Measurements from ENCODE around the gene PEAK1. TPM values are rescaled to one million over a fixed set of nuclear protein-coding genes. Genes with fewer than 3 reads are reported as not detected.

Gene PEAK1
- total and polyA plus RNA-seq, 2 experiments from 2014 or later, result 7.8 to 34.1 TPM

DNA sequence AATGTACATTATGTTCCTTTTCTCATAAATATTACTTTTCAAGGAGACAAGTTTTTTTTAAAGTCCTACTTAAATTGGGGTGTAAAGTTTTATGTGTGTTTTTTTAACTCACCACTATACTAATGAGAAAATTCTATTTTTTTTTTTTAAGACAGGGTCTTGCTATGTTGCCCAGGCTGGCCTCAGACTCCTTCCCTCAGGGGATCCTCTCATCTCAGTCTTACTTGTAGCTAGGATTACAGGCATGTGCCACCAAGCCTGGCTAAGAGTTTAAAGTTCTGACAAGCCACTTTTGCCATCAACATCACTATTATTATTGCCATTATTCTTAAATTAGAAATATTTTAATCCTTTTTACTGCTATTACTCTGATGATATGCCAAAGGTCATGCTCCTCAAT lies 356.7 kb downstream of the PEAK1 start (continued):
- TF ChIP-seq, protein P1, sequence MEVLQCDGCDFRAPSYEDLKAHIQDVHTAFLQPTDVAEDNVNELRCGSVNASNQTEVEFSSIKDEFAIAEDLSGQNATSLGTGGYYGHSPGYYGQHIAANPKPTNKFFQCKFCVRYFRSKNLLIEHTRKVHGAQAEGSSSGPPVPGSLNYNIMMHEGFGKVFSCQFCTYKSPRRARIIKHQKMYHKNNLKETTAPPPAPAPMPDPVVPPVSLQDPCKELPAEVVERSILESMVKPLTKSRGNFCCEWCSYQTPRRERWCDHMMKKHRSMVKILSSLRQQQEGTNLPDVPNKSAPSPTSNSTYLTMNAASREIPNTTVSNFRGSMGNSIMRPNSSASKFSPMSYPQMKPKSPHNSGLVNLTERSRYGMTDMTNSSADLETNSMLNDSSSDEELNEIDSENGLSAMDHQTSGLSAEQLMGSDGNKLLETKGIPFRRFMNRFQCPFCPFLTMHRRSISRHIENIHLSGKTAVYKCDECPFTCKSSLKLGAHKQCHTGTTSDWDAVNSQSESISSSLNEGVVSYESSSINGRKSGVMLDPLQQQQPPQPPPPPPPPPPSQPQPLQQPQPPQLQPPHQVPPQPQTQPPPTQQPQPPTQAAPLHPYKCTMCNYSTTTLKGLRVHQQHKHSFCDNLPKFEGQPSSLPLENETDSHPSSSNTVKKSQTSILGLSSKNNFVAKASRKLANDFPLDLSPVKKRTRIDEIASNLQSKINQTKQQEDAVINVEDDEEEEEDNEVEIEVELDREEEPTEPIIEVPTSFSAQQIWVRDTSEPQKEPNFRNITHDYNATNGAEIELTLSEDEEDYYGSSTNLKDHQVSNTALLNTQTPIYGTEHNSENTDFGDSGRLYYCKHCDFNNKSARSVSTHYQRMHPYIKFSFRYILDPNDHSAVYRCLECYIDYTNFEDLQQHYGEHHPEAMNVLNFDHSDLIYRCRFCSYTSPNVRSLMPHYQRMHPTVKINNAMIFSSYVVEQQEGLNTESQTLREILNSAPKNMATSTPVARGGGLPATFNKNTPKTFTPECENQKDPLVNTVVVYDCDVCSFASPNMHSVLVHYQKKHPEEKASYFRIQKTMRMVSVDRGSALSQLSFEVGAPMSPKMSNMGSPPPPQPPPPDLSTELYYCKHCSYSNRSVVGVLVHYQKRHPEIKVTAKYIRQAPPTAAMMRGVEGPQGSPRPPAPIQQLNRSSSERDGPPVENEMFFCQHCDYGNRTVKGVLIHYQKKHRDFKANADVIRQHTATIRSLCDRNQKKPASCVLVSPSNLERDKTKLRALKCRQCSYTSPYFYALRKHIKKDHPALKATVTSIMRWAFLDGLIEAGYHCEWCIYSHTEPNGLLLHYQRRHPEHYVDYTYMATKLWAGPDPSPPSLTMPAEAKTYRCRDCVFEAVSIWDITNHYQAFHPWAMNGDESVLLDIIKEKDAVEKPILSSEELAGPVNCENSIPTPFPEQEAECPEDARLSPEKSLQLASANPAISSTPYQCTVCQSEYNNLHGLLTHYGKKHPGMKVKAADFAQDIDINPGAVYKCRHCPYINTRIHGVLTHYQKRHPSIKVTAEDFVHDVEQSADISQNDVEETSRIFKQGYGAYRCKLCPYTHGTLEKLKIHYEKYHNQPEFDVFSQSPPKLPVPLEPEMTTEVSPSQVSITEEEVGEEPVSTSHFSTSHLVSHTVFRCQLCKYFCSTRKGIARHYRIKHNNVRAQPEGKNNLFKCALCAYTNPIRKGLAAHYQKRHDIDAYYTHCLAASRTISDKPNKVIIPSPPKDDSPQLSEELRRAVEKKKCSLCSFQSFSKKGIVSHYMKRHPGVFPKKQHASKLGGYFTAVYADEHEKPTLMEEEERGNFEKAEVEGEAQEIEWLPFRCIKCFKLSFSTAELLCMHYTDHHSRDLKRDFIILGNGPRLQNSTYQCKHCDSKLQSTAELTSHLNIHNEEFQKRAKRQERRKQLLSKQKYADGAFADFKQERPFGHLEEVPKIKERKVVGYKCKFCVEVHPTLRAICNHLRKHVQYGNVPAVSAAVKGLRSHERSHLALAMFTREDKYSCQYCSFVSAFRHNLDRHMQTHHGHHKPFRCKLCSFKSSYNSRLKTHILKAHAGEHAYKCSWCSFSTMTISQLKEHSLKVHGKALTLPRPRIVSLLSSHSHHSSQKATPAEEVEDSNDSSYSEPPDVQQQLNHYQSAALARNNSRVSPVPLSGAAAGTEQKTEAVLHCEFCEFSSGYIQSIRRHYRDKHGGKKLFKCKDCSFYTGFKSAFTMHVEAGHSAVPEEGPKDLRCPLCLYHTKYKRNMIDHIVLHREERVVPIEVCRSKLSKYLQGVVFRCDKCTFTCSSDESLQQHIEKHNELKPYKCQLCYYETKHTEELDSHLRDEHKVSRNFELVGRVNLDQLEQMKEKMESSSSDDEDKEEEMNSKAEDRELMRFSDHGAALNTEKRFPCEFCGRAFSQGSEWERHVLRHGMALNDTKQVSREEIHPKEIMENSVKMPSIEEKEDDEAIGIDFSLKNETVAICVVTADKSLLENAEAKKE (CRISPR knock-in tag; IDR thresholded peaks at IDR 0.05), result no peak
- TF ChIP-seq POLR2AphosphoS5 (IDR thresholded peaks at IDR 0.05; ENCODE audit: low read depth) (no peak), JUNB (IDR thresholded peaks at IDR 0.05; ENCODE audit: unreplicated experiment) (no peak)
- TF ChIP-seq, protein P2, sequence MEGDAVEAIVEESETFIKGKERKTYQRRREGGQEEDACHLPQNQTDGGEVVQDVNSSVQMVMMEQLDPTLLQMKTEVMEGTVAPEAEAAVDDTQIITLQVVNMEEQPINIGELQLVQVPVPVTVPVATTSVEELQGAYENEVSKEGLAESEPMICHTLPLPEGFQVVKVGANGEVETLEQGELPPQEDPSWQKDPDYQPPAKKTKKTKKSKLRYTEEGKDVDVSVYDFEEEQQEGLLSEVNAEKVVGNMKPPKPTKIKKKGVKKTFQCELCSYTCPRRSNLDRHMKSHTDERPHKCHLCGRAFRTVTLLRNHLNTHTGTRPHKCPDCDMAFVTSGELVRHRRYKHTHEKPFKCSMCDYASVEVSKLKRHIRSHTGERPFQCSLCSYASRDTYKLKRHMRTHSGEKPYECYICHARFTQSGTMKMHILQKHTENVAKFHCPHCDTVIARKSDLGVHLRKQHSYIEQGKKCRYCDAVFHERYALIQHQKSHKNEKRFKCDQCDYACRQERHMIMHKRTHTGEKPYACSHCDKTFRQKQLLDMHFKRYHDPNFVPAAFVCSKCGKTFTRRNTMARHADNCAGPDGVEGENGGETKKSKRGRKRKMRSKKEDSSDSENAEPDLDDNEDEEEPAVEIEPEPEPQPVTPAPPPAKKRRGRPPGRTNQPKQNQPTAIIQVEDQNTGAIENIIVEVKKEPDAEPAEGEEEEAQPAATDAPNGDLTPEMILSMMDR (conservative IDR thresholded peaks at IDR 0.05; ENCODE audit: low read depth in 2 of 2), result no peak

DNA sequence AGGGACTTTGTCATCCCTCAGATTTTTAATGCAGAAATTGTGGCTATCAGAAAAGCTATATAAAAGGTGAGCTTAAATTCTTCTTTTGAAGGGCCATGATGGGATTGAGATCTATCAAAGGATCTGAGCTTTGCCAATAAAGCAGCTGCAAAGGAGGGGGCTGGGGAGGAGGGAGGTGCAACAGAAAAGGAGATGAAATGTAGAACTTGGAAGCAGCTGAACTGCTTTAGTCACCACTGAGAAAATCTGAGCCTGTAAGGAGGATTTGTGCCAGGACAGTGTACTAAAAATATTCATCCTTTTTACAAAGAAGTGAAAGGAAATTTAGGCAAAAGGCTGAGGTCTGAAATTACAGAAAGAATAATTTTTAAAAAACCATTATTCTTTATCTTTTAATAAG lies 359.4 kb downstream of the PEAK1 start:
- DNase-seq (ENCODE audit: low spot score) (no peak), ATAC-seq (no peak)
- peaks cover 78% of the 10 kb centered on the region for H3K79me2 ChIP-seq (replicated peaks; ENCODE audit: insufficient read depth)
- H3K27me3 ChIP-seq (ENCODE audit: insufficient read depth), result no peaks in the 10 kb centered on the region
- H3K4me1 ChIP-seq (ENCODE audit: insufficient read depth), result peaks cover 25% of the 10 kb centered on the region
- no peak overlapping the region for H3K27ac Mint-ChIP-seq
- H3F3A ChIP-seq (replicated peaks; ENCODE audit: low read depth), result no peaks in the 10 kb centered on the region
- H3K4me2 ChIP-seq, result no peak overlapping the region
- H3K36me3 ChIP-seq (ENCODE audit: insufficient read depth), result no peaks in the 10 kb centered on the region
- no peaks in the 10 kb centered on the region for H3K9me2 ChIP-seq (ENCODE audit: insufficient read depth)
- no peaks in the 10 kb centered on the region for H3K9me3 Mint-ChIP-seq
- peaks cover 52% of the 10 kb centered on the region for H3K4me1 Mint-ChIP-seq
- peaks cover 21% of the 10 kb centered on the region for H4K20me1 ChIP-seq (replicated peaks; ENCODE audit: insufficient read depth)
- H3K4me3 Mint-ChIP-seq, result no peak overlapping the region
- H2AFZ ChIP-seq, result no peak overlapping the region
- no peaks in the 10 kb centered on the region; the same call in 2 of the 3 replicates for H3K36me3 Mint-ChIP-seq (ENCODE audit: low read depth)
- no peak overlapping the region for H3K4me3 ChIP-seq
- H3K27ac ChIP-seq (ENCODE audit: low read depth), result no peak overlapping the region
- H3K27me3 Mint-ChIP-seq (ENCODE audit: insufficient read depth, low read depth, poor library complexity), result no peaks in the 10 kb centered on the region
- no peak for TF ChIP-seq CREB1 (CRISPR knock-in tag; IDR thresholded peaks at IDR 0.05; ENCODE audit: low read depth)
- TF ChIP-seq JUNB (IDR thresholded peaks at IDR 0.05; ENCODE audit: unreplicated experiment), result no peak
- TF ChIP-seq ZNF114 (CRISPR knock-in tag; IDR thresholded peaks at IDR 0.05), result no peak
- TF ChIP-seq EZH2phosphoT487 (IDR thresholded peaks at IDR 0.05; ENCODE audit: unreplicated experiment), result no peak
- TF ChIP-seq, protein P1 (CRISPR knock-in tag; IDR thresholded peaks at IDR 0.05), result no peak
- TF ChIP-seq NANOG (IDR thresholded peaks at IDR 0.05; ENCODE audit: borderline replicate concordance), result no peak
- TF ChIP-seq POLR2AphosphoS5 (IDR thresholded peaks at IDR 0.05; ENCODE audit: low read depth), result no peak
